K562 (cell line): ENCODE results near the gene TRIM32.

Experiments used
- CREM ChIP-seq: IDR thresholded peaks from 2 replicates; pipeline ENCODE4 v1.6.1; 2014; ENCODE audit warnings: antibody characterized with exemption, low read depth
- CTCF ChIP-seq, 3 experiments: IDR thresholded peaks in 2 of 3; conservative IDR thresholded peaks in 1 of 3; 2 replicates each; pipeline ENCODE4 v1.5.1; 2011 to 2012; ENCODE audit warnings: low read length in 3 of 3, mild to moderate bottlenecking in 3 of 3, control low read depth in 2 of 3, improper control_type of control experiment in 1 of 3, inconsistent platforms in 1 of 3, low read depth in 1 of 3, mixed read lengths in 1 of 3, moderate library complexity in 1 of 3; ENCODE audit not compliant: insufficient read depth in 2 of 3
- EZH2 ChIP-seq: IDR thresholded peaks from 2 replicates; pipeline ENCODE4 v1.6.1; 2012; ENCODE audit warnings: low read depth, mild to moderate bottlenecking, inconsistent platforms, low read length, borderline replicate concordance
- FOXK1 ChIP-seq: sonication (generic); formaldehyde crosslinking; IDR thresholded peaks from 2 replicates; pipeline ENCODE4 v1.8.0; 2022; ENCODE audit warnings: missing genetic modification reagents, mild to moderate bottlenecking, borderline replicate concordance
- SMARCC2 ChIP-seq: fragments of 450-650 bp; IDR thresholded peaks from 2 replicates; pipeline ENCODE4 v1.6.1; 2017; ENCODE audit warnings: antibody characterized with exemption, moderate library complexity, mild to moderate bottlenecking, low read depth
- TRIM24 ChIP-seq, 2 experiments: fragments of 450-650 bp; IDR thresholded peaks; 2 replicates each; pipeline ENCODE4 v1.6.1; 2016
- ZNF282 ChIP-seq: sonication (generic); formaldehyde crosslinking; IDR thresholded peaks from 2 replicates; pipeline ENCODE4 v1.8.1; 2023; ENCODE audit warnings: missing genetic modification reagents
- ZNF707 ChIP-seq: fragments of 250-450 bp; sonication (Bioruptor Pico); conservative IDR thresholded peaks from 2 replicates; pipeline ENCODE4 v1.8.0; 2022; ENCODE audit warnings: inconsistent platforms, mild to moderate bottlenecking, moderate library complexity

DNA sequence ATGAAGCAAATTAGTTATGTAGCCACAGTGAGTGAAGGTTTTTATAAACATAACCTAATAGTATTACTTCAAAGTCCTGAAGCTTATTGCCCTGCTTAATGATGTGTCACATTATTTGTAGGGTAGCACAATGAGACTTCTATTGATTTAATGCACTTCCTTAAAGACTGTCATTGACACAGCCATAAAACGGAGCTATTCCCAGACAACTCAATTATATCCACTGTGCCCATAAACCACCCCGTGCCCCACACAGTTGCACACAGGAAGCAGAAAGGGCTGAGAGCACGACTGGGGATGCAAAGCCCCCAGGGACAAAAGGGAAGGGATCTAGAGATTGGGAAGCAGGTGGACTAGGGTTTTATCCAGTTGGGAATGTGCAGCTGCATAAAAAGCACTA, 37.0 kb downstream of the TRIM32 start:
- TF ChIP-seq ZNF282 (CRISPR knock-in tag): no peak
- no peak for TF ChIP-seq EZH2
- TF ChIP-seq CTCF (IDR thresholded peaks at IDR 0.05 in 2 of 3, conservative IDR thresholded peaks at IDR 0.05 in 1 of 3; ENCODE audit: insufficient read depth in 2 of 3, low read depth in 1 of 3, low read length in 3 of 3): no peak
- TF ChIP-seq CREM: no peak
- no peak for TF ChIP-seq FOXK1 (CRISPR knock-in tag)
- TF ChIP-seq TRIM24 (IDR thresholded peaks at IDR 0.05): no peak
- TF ChIP-seq SMARCC2: no peak
- no peak for TF ChIP-seq ZNF707 (CRISPR knock-in tag)
